Aortic smooth muscle cell (primary cell): ENCODE data around the gene ZNF668. TPM values are rescaled to one million over a fixed set of nuclear protein-coding genes. Genes with fewer than 3 reads are reported as not detected.

Experiments
- total RNA-seq: library from RNA; depleted of rRNA; stranded (reverse); fragments of >200 nt; gene quantifications from 2 replicates; pipeline ENCODE4 v1.2.3, GENCODE V29; 2014

ZNF668 gene
- 7.5 and 9.6 TPM in 2 replicates for total RNA-seq

GRCh38 chr16:31073970-31074813 lies at the start of gene ZNF668, which contains the start of gene ZNF646:
Gene ZNF668, minus strand, starts transcription at chr16:31074240. Its CDS starts 9,781 bp downstream, at chr16:31064459.
Gene ZNF646, plus strand, starts transcription at chr16:31074422. Its CDS starts 1,903 bp downstream, at chr16:31076325.

DNA sequence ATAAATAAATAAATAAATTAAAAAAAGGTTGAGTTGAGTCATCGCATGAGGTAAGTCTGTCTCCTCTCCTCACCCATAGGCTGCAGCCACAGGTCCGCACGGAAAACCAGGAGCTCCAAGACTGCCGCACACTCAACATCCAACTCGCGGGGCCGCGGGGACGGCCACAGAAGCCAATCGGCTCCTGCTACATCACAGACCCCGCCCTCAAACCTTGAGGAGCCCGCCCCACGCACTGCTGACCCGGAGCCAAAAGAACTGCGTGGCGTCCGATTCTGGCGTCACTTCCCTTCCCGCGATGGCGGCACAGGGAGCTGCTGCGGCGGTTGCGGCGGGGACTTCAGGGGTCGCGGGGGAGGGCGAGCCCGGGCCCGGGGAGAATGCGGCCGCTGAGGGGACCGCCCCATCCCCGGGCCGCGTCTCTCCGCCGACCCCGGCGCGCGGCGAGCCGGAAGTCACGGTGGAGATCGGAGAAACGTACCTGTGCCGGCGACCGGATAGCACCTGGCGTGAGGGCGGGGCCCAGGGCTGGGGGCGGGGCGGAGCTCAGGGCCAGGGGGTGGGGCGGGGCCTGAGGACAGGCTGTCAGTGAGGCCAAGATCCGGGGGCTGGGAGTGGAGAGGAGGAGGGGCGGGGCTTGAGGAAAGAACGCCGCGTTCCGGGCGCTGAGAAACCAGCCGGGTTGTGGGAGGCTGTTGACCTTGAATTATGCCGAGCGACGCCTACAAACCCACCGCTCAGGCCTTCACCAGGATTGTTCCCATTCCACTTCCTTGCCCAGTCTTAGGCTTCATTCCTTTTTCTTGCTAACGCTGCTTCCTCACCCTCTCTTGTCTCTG lies 43.6 kb upstream of the ZNF668 start, which contains the start of gene KAT8:
Gene KAT8, plus strand, starts transcription at position 281 of the 839 bp plus-strand sequence. Its CDS starts 18 bp downstream, at position 299.

GRCh38 chr16:31108035-31108793 lies 34.2 kb upstream of the ZNF668 start, which contains the start of gene BCKDK:
Gene BCKDK, plus strand, starts transcription at chr16:31108386. Its CDS starts 838 bp downstream, at chr16:31109224.

DNA sequence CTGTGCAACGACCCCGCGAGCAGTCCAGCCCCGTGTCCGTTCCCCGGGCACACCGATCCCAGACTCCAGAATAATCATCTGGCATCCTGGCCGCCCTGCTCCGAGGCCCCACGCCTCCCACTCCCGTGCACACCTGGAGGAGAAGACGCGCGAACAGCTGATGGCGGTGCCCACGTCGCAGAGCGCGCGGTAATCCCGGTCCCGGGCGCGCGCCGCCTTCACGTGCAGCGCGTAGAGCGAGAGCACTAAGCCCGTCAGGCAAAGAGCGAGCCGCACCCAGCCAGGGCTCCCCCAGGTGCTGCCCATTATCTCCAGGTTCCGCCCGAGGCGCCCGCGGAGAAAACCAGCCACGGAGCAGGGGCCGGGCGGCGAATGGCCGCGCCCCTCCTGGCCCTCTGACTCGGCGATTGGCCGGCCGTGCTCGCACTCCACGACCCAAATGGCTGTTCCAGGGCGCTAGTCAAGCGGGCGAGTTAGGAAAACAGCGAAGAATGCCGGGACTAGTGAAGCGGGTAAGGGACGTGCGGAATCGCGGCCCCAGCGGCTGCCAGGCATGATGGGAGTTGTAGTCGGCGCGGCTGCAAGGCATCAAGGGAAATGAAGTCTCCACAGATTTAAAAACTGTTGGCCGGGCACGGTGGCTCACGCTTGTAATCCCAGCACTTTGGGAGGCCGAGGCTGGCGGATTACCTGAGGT lies 20.5 kb upstream of the ZNF668 start, which contains the start of gene VKORC1:
Gene VKORC1, minus strand, starts transcription at position 374 of the 697 bp plus-strand sequence. Its CDS starts 68 bp downstream, at position 306.

GRCh38 chr16:31088459-31089183 lies 14.6 kb upstream of the ZNF668 start, which contains the start of gene PRSS53:
Gene PRSS53, minus strand, starts transcription at chr16:31088943. Its CDS starts 134 bp downstream, at chr16:31088809.

GRCh38 chr16:31032736-31033708 lies 41.0 kb downstream of the ZNF668 start, which contains the start of gene STX4:
Gene STX4, plus strand, starts transcription at chr16:31033558. Its CDS starts 248 bp downstream, at chr16:31033806.

Other genes with a start within 250 kb of the ZNF668 start
- gene BCL7C, start 180.2 kb downstream of the ZNF668 start, total RNA-seq = 44.0 and 51.7 TPM in 2 replicates
- gene CTF1, start 177.6 kb downstream of the ZNF668 start, total RNA-seq = 0.81 and 0.92 TPM in 2 replicates
- 12.9 and 13.2 TPM in 2 replicates for gene FBXL19, start 150.7 kb downstream of the ZNF668 start, total RNA-seq
- 31.3 and 38.6 TPM in 2 replicates for gene ORAI3, start 125.2 kb downstream of the ZNF668 start, total RNA-seq
- gene SETD1A, start 116.5 kb downstream of the ZNF668 start, total RNA-seq = 1.7 and 3.4 TPM in 2 replicates
- gene HSD3B7, start 89.0 kb downstream of the ZNF668 start, total RNA-seq = 25.8 and 27.6 TPM in 2 replicates
- 0.25 and 0.40 TPM in 2 replicates for gene STX1B, start 63.6 kb downstream of the ZNF668 start, total RNA-seq
- 25.3 and 29.5 TPM in 2 replicates for gene STX4, start 40.7 kb downstream of the ZNF668 start, total RNA-seq
- 9.9 and 11.1 TPM in 2 replicates for gene ZNF646, start 182 bp upstream of the ZNF668 start, total RNA-seq
- 1.3 and 1.5 TPM in 2 replicates for gene PRSS53, start 14.7 kb upstream of the ZNF668 start, total RNA-seq
- 91.0 and 98.6 TPM in 2 replicates for gene VKORC1, start 20.6 kb upstream of the ZNF668 start, total RNA-seq
- gene BCKDK, start 34.1 kb upstream of the ZNF668 start, total RNA-seq = 12.2 and 13.7 TPM in 2 replicates
- 36.3 and 38.7 TPM in 2 replicates for gene KAT8, start 43.4 kb upstream of the ZNF668 start, total RNA-seq
- gene PRSS8, start 61.5 kb upstream of the ZNF668 start, total RNA-seq = not detected in 2 replicates
- gene PRSS36, start 75.8 kb upstream of the ZNF668 start, total RNA-seq = 0.53 and 0.62 TPM in 2 replicates
- 35.0 and 37.7 TPM in 2 replicates for gene FUS, start 105.9 kb upstream of the ZNF668 start, total RNA-seq
- gene PYCARD, start 128.5 kb upstream of the ZNF668 start, total RNA-seq = 37.1 and 42.5 TPM in 2 replicates
- gene TRIM72, start 139.9 kb upstream of the ZNF668 start, total RNA-seq = not detected in 2 replicates
- gene PYDC1, start 142.9 kb upstream of the ZNF668 start, total RNA-seq = not detected in 2 replicates
- gene ITGAM, start 185.7 kb upstream of the ZNF668 start, total RNA-seq = under 0.01 TPM in 1 of 2 replicates, not detected in the other